Activated CD8-positive, alpha-beta memory T cell treated with anti-CD3 and anti-CD28 coated beads, Interleukin-2, amount 50 U/mL, for 4 hours (primary cell): ENCODE data around the gene LBHD2.
A peak's percentile ranks its signal among the peaks of the same experiment; 100 is the strongest.

ENCODE experiments used
- DNase-seq: peaks from one replicate; pipeline ENCODE4 v3.0.0-alpha.2; 2020

Gene LBHD2

GRCh38 chr14:103068351-103069073 is 15.5 kb upstream of the LBHD2 start:
- no peak for DNase-seq

GRCh38 chr14:103070263-103070885 is 13.6 kb upstream of the LBHD2 start:
- no peak for DNase-seq

GRCh38 chr14:103070971-103071542 is 13.0 kb upstream of the LBHD2 start:
- DNase-seq = no peak

- no peak for DNase-seq
These were observed 12.3 kb upstream of the LBHD2 start for GRCh38 chr14:103071544-103072251.

GRCh38 chr14:103072595-103073366 is 11.2 kb upstream of the LBHD2 start:
- no peak for DNase-seq

GRCh38 chr14:103073367-103073875 is 10.6 kb upstream of the LBHD2 start:
- no peak for DNase-seq

GRCh38 chr14:103073876-103074728 is 9.9 kb upstream of the LBHD2 start:
- DNase-seq = no peak

- no peak for DNase-seq
These were observed 9.2 kb upstream of the LBHD2 start for GRCh38 chr14:103074729-103075367.

GRCh38 chr14:103078420-103078749 is 5.6 kb upstream of the LBHD2 start:
- peak; percentile 70 for DNase-seq

- DNase-seq = no peak
These were observed 5.0 kb upstream of the LBHD2 start for GRCh38 chr14:103078860-103079587.

GRCh38 chr14:103081951-103082350 is 2.1 kb upstream of the LBHD2 start:
- no peak for DNase-seq

GRCh38 chr14:103085106-103086091 is 1.4 kb downstream of the LBHD2 start:
- no peak for DNase-seq

- no peak for DNase-seq
These were observed 2.8 kb downstream of the LBHD2 start for GRCh38 chr14:103086771-103087342.

GRCh38 chr14:103087343-103087835 is 3.4 kb downstream of the LBHD2 start:
- DNase-seq = no peak

GRCh38 chr14:103088921-103089320 is 4.9 kb downstream of the LBHD2 start:
- no peak for DNase-seq

- DNase-seq = no peak
These were observed 5.7 kb downstream of the LBHD2 start for GRCh38 chr14:103089386-103090335.

- no peak for DNase-seq
These were observed 6.5 kb downstream of the LBHD2 start for GRCh38 chr14:103090481-103091020.
